ENCODE results near the gene COX4I1.

- TF ChIP-seq CTCF (IDR thresholded peaks at IDR 0.05; ENCODE audit: borderline replicate concordance, extremely low read depth, low read length, poor library complexity, severe bottlenecking) (no peak), EZH2 (IDR thresholded peaks at IDR 0.05; ENCODE audit: borderline replicate concordance, low read depth, low read length, severe bottlenecking) (no peak)
Observed at GRCh38 chr16:85784813-85785212, 14.7 kb upstream of the COX4I1 start.

Measured in DND-41 (cell line).